ENCODE measurements around the gene PUSL1.
"Not testable (repeated sequence)": the region's sequence is repeated elsewhere in the genome, so short reads cannot be mapped to it uniquely, and the experiment has no call there.

The PUSL1 gene

DNA sequence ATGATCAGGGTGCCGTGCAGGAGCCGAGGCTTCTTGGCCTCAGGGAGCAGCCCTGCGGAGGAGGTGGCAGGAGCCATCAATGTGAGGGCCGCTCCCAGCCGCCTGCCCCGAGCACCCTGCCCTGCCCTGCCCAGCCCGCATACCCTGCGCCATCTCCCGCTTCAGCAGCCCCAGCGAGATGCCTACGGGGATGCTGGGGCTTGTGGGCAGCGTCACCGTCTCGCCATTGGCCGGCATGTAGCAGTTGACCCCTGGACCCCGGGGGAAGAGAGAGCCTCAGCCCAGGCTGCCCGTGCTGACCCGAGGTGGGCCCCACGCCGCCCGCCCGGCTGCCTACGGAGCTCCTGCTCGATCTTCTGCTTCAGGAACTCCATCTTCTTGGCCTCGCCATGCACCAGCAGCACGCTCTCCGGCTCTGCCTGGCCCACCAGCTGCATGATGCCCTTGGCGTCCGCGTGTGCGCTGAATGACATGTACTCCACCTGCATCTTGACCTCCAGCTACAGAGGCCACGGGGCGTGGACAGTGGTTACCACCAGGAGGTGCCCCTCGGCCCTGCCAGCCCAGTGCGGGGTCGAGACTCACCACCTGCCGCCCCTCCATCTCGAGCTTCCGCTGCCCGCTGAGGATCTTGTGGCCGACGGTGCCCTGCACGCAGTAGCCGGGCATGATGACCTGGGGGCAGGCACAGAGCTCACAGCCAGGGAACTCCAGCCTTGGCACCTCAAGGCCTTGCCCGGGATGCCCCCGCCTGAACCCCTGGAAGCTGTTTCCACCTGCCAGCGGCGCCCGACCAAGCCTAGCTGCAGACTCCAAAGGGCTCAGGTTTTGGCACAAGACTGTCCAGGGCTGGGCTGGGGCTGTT is 4.3 kb downstream of the PUSL1 start:
- Histone ChIP-seq H3K36me3 (ENCODE audit: control insufficient read depth, insufficient read depth, low read length) (peaks cover 28% of the 10 kb centered on the region), H3K27me3 (replicated peaks; ENCODE audit: control insufficient read depth, insufficient read depth, low read length) (no peaks in the 10 kb centered on the region), H3K4me3 (replicated peaks; ENCODE audit: low read depth, low read length) (no peak overlapping the region)
- no peak for DNase-seq (ENCODE audit: extremely low read depth, insufficient read length)
- TF ChIP-seq, protein P1, sequence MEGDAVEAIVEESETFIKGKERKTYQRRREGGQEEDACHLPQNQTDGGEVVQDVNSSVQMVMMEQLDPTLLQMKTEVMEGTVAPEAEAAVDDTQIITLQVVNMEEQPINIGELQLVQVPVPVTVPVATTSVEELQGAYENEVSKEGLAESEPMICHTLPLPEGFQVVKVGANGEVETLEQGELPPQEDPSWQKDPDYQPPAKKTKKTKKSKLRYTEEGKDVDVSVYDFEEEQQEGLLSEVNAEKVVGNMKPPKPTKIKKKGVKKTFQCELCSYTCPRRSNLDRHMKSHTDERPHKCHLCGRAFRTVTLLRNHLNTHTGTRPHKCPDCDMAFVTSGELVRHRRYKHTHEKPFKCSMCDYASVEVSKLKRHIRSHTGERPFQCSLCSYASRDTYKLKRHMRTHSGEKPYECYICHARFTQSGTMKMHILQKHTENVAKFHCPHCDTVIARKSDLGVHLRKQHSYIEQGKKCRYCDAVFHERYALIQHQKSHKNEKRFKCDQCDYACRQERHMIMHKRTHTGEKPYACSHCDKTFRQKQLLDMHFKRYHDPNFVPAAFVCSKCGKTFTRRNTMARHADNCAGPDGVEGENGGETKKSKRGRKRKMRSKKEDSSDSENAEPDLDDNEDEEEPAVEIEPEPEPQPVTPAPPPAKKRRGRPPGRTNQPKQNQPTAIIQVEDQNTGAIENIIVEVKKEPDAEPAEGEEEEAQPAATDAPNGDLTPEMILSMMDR (IDR thresholded peaks at IDR 0.05; ENCODE audit: insufficient read depth, low read length, poor library complexity, severe bottlenecking), result no peak

GRCh38 chr1:1313500-1314236 is 5.3 kb downstream of the PUSL1 start:
- peaks cover 28% of the 10 kb centered on the region for H3K36me3 ChIP-seq (ENCODE audit: control insufficient read depth, insufficient read depth, low read length)
- TF ChIP-seq, protein P1 (IDR thresholded peaks at IDR 0.05; ENCODE audit: insufficient read depth, low read length, poor library complexity, severe bottlenecking), result no peak

GRCh38 chr1:1314237-1314586 is 5.8 kb downstream of the PUSL1 start:
- Histone ChIP-seq H3K4me3 (replicated peaks; ENCODE audit: low read depth, low read length) (no peak overlapping the region), H3K36me3 (ENCODE audit: control insufficient read depth, insufficient read depth, low read length) (peaks cover 31% of the 10 kb centered on the region), H3K27me3 (replicated peaks; ENCODE audit: control insufficient read depth, insufficient read depth, low read length) (no peaks in the 10 kb centered on the region)
- DNase-seq (ENCODE audit: extremely low read depth, insufficient read length), result no peak
- TF ChIP-seq, protein P1 (IDR thresholded peaks at IDR 0.05; ENCODE audit: insufficient read depth, low read length, poor library complexity, severe bottlenecking), result no peak

More at GRCh38 chr1:1313500-1314236, 5.3 kb downstream of the PUSL1 start:
- H3K27me3 ChIP-seq (replicated peaks; ENCODE audit: control insufficient read depth, insufficient read depth, low read length), result no peaks in the 10 kb centered on the region
- H3K4me3 ChIP-seq (replicated peaks; ENCODE audit: low read depth, low read length), result no peak overlapping the region
- DNase-seq (ENCODE audit: extremely low read depth, insufficient read length), result no peak

GRCh38 chr1:1314678-1315335 is 6.4 kb downstream of the PUSL1 start:
- no peak for DNase-seq (ENCODE audit: extremely low read depth, insufficient read length)
- H3K36me3 ChIP-seq (ENCODE audit: control insufficient read depth, insufficient read depth, low read length), result peaks cover 34% of the 10 kb centered on the region
- no peak overlapping the region for H3K4me3 ChIP-seq (replicated peaks; ENCODE audit: low read depth, low read length)
- H3K27me3 ChIP-seq (replicated peaks; ENCODE audit: control insufficient read depth, insufficient read depth, low read length), result no peaks in the 10 kb centered on the region
- TF ChIP-seq, protein P1 (IDR thresholded peaks at IDR 0.05; ENCODE audit: insufficient read depth, low read length, poor library complexity, severe bottlenecking), result no peak

DNA sequence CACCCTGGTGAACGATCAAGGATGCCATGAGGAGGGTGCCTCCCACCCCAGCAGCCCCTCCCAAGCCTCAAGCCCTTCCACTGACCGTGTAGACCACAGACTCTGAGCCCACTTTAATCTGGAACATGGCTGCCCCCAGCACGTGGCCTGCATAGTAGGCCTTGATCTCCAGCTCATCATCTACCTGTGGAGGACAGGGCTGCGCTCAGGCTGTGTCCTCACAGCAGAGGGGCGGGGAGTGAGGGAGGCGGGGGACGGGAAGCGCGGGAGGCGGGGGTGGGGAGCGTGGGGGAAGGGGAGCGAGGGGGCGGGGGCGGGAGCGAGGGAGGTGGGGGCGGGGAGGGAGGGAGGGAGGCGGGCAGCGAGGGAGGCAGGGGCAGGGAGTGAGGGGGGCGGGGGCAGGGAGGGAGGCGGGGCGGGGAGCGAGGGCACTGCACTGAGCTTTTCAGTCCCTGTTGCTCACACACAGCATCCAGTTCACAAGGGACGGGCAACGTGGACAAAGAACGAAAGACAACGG is 7.1 kb downstream of the PUSL1 start:
- Histone ChIP-seq H3K4me3 (replicated peaks; ENCODE audit: low read depth, low read length) (no peak overlapping the region), H3K36me3 (ENCODE audit: control insufficient read depth, insufficient read depth, low read length) (peaks cover 36% of the 10 kb centered on the region), H3K27me3 (replicated peaks; ENCODE audit: control insufficient read depth, insufficient read depth, low read length) (no peaks in the 10 kb centered on the region)
- DNase-seq (ENCODE audit: extremely low read depth, insufficient read length), result no peak
- TF ChIP-seq, protein P1 (IDR thresholded peaks at IDR 0.05; ENCODE audit: insufficient read depth, low read length, poor library complexity, severe bottlenecking), result no peak

DNA sequence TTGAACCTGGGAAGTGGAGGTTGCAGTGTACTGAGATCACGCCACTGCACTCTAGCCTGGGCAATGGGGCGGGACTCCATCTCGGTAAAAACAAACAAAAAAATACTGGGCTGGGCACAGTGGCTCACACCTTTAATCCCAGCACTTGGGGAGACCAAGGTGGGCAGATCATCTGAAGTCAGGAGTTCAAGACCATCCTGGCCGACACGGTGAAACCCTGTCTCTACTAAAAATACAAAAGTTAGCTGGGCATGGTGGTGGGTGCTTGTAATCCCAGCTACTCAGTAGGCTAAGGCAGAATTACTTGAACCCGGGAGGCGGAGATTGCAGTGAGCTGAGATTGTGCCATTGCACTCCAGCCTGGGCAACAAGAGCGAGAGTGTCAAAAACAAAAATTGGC is 7.8 kb downstream of the PUSL1 start:
- DNase-seq (ENCODE audit: extremely low read depth, insufficient read length); H3K27me3 ChIP-seq (replicated peaks; ENCODE audit: control insufficient read depth, insufficient read depth, low read length); H3K4me3 ChIP-seq (replicated peaks; ENCODE audit: low read depth, low read length): not testable (repeated sequence)
- peaks cover 35% of the 10 kb centered on the region for H3K36me3 ChIP-seq (ENCODE audit: control insufficient read depth, insufficient read depth, low read length)

All from GM06990 (cell line).